HG02610 (cell line): Measurements from ENCODE around the gene SLC7A10.

Experiments
- ATAC-seq: cut with Tn5 transposase; IDR thresholded peaks from one replicate; pipeline ENCODE4 v1.9.1; 2021; ENCODE audit warnings: mild to moderate bottlenecking, moderate library complexity; ENCODE audit not compliant: unreplicated experiment

The SLC7A10 gene

DNA sequence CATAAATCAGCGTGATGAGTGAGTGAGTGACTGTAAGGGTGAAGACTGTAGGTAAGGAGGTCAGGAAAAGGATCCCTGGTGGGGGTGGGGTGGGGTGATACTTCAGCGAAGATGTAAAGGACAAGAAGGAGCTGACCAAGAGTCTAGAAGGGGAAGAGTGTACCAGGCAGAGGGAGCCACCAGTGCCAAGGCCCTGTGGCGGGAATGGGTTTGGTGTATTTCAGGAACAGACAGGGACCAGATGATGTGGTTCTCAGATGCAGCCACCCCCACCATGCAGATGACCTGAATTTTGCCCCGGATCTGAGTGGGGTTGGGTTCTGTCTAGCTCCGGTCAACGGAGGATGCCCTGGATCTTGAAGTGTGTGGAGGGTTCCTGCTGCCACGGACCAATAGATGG lies 30.1 kb upstream of the SLC7A10 start:
- ATAC-seq, result no peak

- ATAC-seq, result no peak
Observed at GRCh38 chr19:33254245-33254824, 28.7 kb upstream of the SLC7A10 start.

- no peak for ATAC-seq
Observed at GRCh38 chr19:33252971-33253370, 27.3 kb upstream of the SLC7A10 start.

GRCh38 chr19:33252418-33252962 lies 26.8 kb upstream of the SLC7A10 start:
- no peak for ATAC-seq

DNA sequence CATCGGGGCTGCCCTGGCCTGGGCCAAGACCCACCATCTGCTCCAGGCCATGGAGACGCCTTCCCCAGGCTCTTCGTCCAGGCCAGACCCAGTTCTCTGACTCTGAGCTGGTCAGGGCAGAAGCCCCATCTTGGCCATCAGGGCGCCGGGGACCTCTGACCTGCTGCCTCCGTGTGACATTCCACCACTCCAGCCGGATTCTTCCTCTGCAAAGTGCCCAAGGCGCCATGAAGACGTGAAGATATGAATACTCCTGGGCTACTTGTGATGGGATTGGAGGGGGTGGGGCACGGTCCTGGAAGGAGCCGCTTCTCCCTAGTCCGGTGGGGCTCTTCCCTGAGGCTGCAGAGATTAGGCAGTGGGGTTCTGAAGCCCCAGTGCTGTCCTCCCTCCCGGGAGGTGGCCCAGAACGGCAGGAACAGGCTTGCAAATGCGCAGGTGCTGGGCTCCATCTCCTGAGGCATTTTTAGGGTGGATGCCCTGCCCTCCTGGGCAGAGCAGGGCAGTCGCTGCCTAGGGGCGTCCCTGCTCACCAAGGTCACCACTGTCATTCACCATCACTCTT lies 26.0 kb upstream of the SLC7A10 start:
- no peak for ATAC-seq

- no peak for ATAC-seq
Observed at GRCh38 chr19:33251076-33251475, 25.4 kb upstream of the SLC7A10 start.

- no peak for ATAC-seq
Observed at GRCh38 chr19:33250500-33250899, 24.9 kb upstream of the SLC7A10 start.

GRCh38 chr19:33249740-33250366 lies 24.2 kb upstream of the SLC7A10 start:
- ATAC-seq, result no peak

GRCh38 chr19:33248954-33249613 lies 23.4 kb upstream of the SLC7A10 start:
- ATAC-seq, result no peak

GRCh38 chr19:33248553-33248953 lies 22.9 kb upstream of the SLC7A10 start:
- ATAC-seq, result no peak

DNA sequence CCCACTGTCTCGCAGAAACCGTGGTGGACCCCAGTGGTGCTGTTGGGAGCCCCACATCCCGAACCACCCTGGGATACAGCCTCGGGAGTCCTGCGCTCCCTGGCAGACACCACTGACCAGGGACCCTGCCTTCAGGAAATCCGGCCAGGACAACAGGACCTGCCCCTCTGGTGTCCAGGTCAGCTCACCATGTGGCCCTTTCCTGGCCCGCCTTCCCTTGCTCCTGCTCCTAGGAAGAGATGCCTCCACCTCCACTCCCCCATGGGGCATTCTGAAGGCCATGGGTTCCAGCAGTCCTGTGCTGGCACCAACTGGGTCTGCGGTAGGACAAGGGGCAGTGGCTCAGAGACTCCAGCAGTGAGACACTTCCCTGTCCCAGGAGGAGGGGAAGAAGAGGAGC lies 22.5 kb upstream of the SLC7A10 start:
- no peak for ATAC-seq

DNA sequence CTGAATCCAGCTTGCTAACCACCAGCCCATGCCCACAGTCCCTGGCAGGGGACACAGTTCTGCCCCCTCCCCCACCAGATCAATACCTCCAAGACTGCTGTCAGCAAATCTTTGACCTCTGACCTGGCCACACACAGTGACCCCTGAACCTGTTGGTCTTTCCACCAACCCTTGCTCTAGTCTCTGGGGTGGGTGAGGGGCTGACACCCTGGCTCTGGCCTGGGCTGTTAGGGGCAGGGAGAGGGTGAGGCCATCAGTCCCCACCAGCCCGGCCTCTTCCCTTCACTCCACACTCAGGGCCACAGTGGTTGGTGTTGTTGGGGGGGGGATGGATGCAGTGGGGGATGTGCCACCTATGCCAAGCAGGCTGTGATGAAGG lies 21.8 kb upstream of the SLC7A10 start:
- ATAC-seq, result no peak

DNA sequence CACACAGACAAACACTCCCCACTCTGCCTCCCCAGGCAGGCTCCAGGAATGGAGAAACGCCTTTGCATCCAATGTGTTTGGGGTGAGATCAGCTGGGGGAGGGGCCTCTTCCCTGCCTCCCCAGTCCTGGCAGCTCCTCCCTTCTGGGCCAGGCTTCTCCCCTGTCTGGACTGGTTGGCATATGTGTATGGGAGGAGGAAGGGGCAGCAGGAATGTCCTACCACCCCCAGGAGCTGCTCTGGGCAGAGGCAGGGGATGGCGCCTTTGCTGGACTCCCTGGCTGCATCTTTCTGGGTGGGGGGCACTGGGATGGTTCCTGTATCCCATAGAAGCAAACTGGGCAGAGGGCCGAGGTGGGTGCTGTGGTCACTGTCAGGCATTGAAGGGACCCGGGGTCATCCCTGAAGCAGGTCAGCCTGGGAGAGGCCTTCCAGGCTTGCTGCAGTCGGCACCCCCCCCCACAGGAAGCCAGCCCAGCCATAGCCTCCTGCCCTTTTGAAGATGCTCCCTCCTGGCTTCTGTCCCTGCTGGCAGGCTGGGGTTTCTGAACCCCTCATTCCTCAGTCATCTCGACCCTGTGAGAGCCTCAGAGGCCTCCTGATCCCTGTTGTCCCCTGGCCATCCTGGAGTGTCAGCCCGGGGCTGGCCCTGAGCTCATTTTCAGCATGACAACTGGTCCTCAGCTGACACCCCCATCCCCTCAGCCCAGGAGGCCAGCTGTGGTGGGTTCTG lies 21.2 kb upstream of the SLC7A10 start:
- no peak for ATAC-seq

DNA sequence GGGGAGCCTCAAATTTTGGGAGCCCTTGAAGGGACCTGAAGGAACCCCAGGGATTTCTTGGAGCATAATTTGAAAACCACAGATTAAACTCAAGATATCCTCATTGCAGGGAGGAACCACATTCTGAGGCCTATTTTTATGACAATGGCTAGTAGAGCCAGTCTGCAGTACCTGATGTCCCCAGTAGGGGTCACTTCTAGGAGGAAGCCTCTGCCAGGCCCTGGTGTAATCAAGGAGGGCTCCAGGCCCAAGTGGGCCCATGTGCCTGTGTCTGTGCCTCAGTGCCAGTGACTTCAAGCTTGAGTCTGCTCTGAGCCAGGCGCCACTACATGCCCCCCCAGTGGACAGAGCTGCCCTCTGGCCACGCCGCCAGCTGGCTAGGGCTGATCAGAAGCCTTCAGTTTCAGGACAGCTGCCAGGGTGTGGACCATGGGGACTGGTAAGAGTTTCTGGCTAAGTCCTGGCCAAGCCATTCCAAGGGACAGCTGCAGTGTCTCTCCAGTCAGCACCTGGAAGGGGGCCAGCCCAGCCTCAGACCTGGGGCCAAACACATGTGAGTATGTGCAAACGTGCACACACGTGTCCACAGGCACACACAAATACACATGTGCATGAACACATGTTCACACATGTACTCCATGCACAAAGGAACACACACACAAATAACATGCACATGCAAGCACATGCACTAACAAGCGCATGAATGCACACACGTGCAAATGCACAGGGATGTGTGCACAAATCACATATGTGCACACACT lies 20.5 kb upstream of the SLC7A10 start:
- no peak for ATAC-seq

GRCh38 chr19:33242911-33243310 lies 17.3 kb upstream of the SLC7A10 start:
- no peak for ATAC-seq

DNA sequence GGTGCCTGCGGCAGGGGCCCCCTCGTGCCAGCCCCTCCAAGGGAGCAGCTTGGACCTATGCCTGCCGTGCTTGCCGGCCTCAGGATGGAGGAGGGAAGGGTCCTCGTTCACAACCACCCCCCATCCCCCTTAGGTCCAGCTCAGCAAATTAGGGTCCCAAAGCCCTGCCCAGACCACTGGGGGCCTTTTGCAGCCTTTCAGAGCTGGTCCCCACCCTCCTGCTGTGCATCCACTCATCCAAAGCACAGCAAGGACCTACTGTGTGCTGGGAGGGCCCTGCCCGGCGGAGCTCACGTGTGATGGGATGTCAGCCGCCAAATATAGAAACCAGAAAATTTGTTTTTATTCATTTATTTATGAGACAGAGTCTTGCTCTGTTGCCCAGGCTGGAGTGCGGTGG lies 16.5 kb upstream of the SLC7A10 start:
- no peak for ATAC-seq

DNA sequence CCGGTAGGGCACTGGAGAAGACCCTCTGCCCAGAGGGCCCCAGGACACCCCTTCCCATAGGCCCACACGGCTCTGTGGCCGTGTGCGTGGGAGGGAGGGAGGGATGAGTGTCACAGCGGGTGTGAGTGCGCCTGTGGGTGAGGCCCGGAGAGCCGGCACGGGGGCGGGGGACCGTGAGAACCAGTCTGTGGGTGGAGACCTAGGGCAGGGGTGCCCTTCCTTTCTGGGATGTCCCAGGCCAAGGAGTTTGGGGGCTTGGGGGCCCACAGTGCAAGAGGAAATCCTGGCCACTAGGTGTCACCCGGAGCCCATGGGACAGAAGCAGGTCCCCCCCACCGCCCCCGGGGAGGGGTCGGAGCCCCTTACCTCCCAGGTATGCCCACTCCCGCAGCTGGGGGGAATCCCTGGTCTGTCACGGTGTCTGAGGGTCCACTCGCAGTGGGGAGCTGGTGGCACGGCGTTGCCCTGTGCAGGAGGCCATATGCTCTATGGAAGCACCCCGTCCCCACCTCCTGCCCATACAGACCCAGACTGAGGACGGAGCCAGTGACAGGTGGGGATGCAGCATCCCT lies 16.0 kb upstream of the SLC7A10 start:
- no peak for ATAC-seq

DNA sequence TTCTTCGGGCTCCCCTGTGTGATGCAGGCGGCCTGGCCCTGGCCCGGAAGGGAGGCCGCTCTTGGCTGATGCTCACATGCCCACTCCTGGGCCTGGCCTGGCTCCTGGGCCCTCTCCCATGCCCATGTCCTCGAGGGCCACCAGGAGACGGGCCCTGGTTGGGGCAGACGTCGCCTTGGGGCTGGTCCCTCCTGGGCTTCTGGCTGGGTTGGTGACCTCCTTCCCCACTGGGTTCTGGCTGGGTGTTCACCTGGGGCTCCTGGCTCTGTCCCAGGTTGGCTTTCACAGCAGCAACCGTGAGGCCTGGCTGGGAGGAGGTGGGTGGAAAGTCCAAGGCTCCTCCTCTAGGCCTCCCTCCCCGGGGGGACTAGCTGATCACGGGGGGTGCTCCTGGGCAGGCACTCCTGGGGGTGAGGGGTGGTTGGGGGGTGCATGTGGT lies 15.5 kb upstream of the SLC7A10 start:
- no peak for ATAC-seq

GRCh38 chr19:33240181-33240771 lies 14.6 kb upstream of the SLC7A10 start:
- no peak for ATAC-seq
